Heart left ventricle (tissue), 16 donors: Measurements from ENCODE around the gene GPATCH3. TPM values are rescaled to one million over a fixed set of nuclear protein-coding genes. Genes with fewer than 3 reads are reported as not detected.

Source experiments
- ATAC-seq, 4 donors: fragments of 200-7000 bp; cut with Tn5 transposase; one replicate each; pipeline ENCODE4 v1.9.1; 2020 to 2022; ENCODE audit warnings: moderate library complexity in 4 of 4, mild to moderate bottlenecking in 3 of 4, moderate number of reproducible peaks in 1 of 4
- DNase-seq, 5 donors: peaks; one replicate each; pipeline ENCODE4 v3.0.0-alpha.2; 2020
- H3K27ac ChIP-seq, 12 donors: fragments of 200-600 bp; sonication (generic) in 4 of 12; one replicate each; pipeline versions ENCODE4 v1.5.0 to v1.8.0; 2016 to 2022; ENCODE audit warnings: mild to moderate bottlenecking in 2 of 12
- H3K27me3 ChIP-seq, 9 donors: fragments of 200-600 bp; sonication (generic) in 2 of 9; one replicate each; pipeline versions ENCODE4 v1.5.1 to v1.8.0; 2016 to 2022; ENCODE audit warnings: mild to moderate bottlenecking in 3 of 9
- H3K36me3 ChIP-seq, 9 donors: fragments of 200-600 bp; sonication (generic) in 2 of 9; one replicate each; pipeline versions ENCODE4 v1.5.0 to v1.8.0; 2018 to 2022; ENCODE audit warnings: mild to moderate bottlenecking in 2 of 9
- H3K4me1 ChIP-seq, 12 donors: fragments of 200-600 bp; sonication (generic) in 4 of 12; one replicate each; pipeline versions ENCODE4 v1.5.0 to v1.8.0; 2016 to 2022; ENCODE audit warnings: mild to moderate bottlenecking in 3 of 12
- H3K4me3 ChIP-seq, 12 donors: fragments of 200-600 bp; sonication (generic) in 4 of 12; one replicate each; pipeline versions ENCODE4 v1.5.0 to v1.8.0; 2017 to 2022; ENCODE audit warnings: mild to moderate bottlenecking in 9 of 12, moderate library complexity in 4 of 12
- H3K9me3 ChIP-seq, 12 donors: fragments of 200-600 bp; sonication (generic) in 4 of 12; one replicate each; pipeline versions ENCODE4 v1.5.0 to v1.8.0; 2016 to 2022; ENCODE audit warnings: mild to moderate bottlenecking in 1 of 12
- POLR2A ChIP-seq, 2 donors: fragments of 450-650 bp; IDR thresholded peaks; one replicate each; pipeline ENCODE4 v1.6.1; 2017; ENCODE audit warnings: antibody characterized with exemption in 2 of 2, mild to moderate bottlenecking in 2 of 2, moderate library complexity in 2 of 2
- WGBS, 4 donors: extraction: QIAGEN DNeasy Blood & Tissue Kit in 2 of 4; methylation state at CpG; one replicate each; pipeline versions ENCODE4 v1.1.5 to v1.1.7; 2013 to 2018; 5-methylcytosine and 5-hydroxymethylcytosine counted together
- intact Hi-C, 10 donors: fragments of 100-400 bp; cut with DNase I; formaldehyde crosslinking; loops; one replicate each; pipeline versions ENCODE4 v1.11.1 to v1.14.2; 2022
- polyA plus RNA-seq, 2 donors: library from polyadenylated mRNA; stranded (reverse); fragments of 200-250 nt; gene quantifications; one replicate each; pipeline ENCODE4 v1.2.3, GENCODE V29; 2013
- total RNA-seq, 9 donors: library from RNA; depleted of rRNA in 2 of 9; stranded (reverse); fragments of >200 nt in 2 of 9; fragmentation: NEBNext Ultra II Directional in 3 of 9; extraction: Animal tissue kit (Norgen Biotek cat#: 25700) in 3 of 9; gene quantifications; one replicate each; pipeline versions ENCODE4 v1.1.0 to v1.2.4, GENCODE V29; 2016 to 2023
- TF ChIP-seq, protein P1 (sequence below), 12 donors: fragments of 200-600 bp; sonication (generic) in 4 of 12; IDR thresholded peaks; one replicate each; pipeline versions ENCODE4 v1.5.0 to v1.8.0; 2018 to 2022; ENCODE audit warnings: antibody characterized with exemption in 12 of 12, mild to moderate bottlenecking in 5 of 12
- donor health status: ischemic (EF 13 %, LVEDD 7.1; RV severe dilation, severe dysfunction).
- donor health status: healthy with polysubstance abuse.
- donor health status: DM: no; HTN: yes; CAD: no.
- donor health status: DM: no; HTN: no; CAD: no.
- donor health status: ischemic (EF 25% LVEDD 6.9; RV normal size, moderate dysfunction).
- donor health status: ischemic (EF 25% LVEDD 5.7; RV mildly dilated, moderate dysfunction).
- donor health status: healthy.
- donor health status: DM: yes; HTN: yes; CAD: no.
- donor health status: ischemic (EF 35%, LVEDD 5.7; RV mildly dilated, moderate dysfunction).
- donor health status: nonischemic (EF 11% LVEDD 7.7; RV severe dilation, severe dysfunction).
- donor health status: DM: yes; HTN: yes; CAD: no.
- donor health status: PGD.
- donor health status: ischemic (EF 29% LVEDD 5.4; RV normal size, mild dysfunction).
- donor health status: nonischemic (EF 23%, LVEDD 6.1; RV moderate dilation, normal function).

GPATCH3 gene
- total and polyA plus RNA-seq, 11 donors, result 6.0 to 14.9 (median 9.0) TPM

DNA sequence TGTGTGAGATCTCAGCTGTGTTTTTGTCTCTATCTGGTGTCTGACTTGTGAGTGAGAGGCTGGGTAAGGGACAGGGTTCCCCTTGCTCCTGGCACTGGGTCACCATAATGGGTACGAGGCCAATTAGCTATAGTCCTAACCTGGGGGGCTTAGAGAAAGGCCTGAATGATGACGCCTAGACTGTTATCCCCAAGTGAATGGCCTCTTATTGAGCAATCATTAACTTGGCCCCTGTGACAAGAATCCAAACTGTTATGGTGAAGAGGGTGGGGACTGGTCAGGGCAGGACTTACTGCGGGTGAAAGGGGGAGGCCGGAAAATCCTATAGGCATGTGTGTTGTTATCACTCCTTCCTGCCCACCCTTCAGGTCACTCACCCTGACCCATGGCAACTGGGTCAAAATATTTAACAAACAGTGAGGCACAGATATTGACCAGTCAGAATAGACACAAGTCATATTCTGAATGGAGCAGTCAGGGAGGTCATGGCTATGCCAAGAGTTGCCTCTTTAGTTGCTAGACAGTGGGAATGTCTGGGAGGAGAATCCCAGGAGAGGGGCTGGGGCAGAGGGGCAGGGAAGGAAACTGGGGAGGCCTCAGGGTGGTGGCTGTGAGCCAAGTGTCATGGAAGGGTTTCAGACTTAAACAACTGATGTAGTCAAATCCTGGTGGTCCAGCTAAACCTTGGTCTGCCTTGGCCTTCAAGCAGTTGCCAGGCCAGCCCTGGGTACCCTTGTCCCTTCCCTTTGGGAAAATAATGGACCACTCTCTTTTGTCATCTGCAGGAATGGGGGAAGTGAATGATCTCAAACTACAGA is 10.3 kb upstream of the GPATCH3 start:
- TF ChIP-seq, protein P1, sequence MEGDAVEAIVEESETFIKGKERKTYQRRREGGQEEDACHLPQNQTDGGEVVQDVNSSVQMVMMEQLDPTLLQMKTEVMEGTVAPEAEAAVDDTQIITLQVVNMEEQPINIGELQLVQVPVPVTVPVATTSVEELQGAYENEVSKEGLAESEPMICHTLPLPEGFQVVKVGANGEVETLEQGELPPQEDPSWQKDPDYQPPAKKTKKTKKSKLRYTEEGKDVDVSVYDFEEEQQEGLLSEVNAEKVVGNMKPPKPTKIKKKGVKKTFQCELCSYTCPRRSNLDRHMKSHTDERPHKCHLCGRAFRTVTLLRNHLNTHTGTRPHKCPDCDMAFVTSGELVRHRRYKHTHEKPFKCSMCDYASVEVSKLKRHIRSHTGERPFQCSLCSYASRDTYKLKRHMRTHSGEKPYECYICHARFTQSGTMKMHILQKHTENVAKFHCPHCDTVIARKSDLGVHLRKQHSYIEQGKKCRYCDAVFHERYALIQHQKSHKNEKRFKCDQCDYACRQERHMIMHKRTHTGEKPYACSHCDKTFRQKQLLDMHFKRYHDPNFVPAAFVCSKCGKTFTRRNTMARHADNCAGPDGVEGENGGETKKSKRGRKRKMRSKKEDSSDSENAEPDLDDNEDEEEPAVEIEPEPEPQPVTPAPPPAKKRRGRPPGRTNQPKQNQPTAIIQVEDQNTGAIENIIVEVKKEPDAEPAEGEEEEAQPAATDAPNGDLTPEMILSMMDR (IDR thresholded peaks at IDR 0.05), result no peak
- TF ChIP-seq POLR2A (IDR thresholded peaks at IDR 0.05), result no peak
- Histone ChIP-seq H3K36me3 (peaks cover 0 to 4% (median 0%) of the 10 kb centered on the region in 9 donors), H3K9me3 (no peaks in the 10 kb centered on the region), H3K27me3 (no peaks in the 10 kb centered on the region), H3K4me3 (no peak overlapping the region), H3K4me1 (peaks cover 0 to 31% (median 3%) of the 10 kb centered on the region in 12 donors), H3K27ac (no peak overlapping the region)
- DNase-seq (no peak), ATAC-seq (no peak)
- WGBS, 4 donors, result 70 to 89% (median 74%) methylated on average over 4 of the region's 4 CpGs
- intact Hi-C loops, result no loop called here

DNA sequence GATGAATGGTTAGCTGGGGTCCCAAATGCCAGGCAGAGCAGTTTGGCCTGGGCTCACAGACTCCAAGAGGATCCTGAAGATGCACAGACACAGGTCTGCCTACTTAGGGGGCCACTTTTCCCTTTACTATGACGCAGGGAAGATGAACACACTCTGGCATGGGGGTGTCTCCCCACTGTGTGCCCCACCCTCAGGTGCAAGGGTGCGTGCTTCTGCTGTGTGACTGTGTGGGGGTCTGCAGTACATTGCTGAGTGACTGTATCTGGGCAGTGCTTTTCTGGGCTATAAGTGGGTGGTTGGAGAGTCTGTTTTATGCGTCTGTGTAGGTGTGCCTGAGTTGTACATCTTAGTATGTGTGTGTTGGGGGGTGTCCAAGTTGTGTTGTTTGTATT is 9.7 kb upstream of the GPATCH3 start:
- Histone ChIP-seq H3K27me3 (no peaks in the 10 kb centered on the region), H3K4me1 (peaks cover 0 to 25% (median 2%) of the 10 kb centered on the region in 12 donors), H3K4me3 (no peak overlapping the region), H3K36me3 (peaks cover 0 to 4% (median 0%) of the 10 kb centered on the region in 9 donors), H3K9me3 (no peaks in the 10 kb centered on the region), H3K27ac (no peak overlapping the region)
- ATAC-seq (no peak), DNase-seq (no peak)
- intact Hi-C loops, result no loop called here
- TF ChIP-seq POLR2A (IDR thresholded peaks at IDR 0.05), result no peak
- TF ChIP-seq, protein P1 (IDR thresholded peaks at IDR 0.05), result no peak
- 60 to 94% (median 77%) methylated on average over 3 of the region's 3 CpGs for WGBS, 4 donors

DNA sequence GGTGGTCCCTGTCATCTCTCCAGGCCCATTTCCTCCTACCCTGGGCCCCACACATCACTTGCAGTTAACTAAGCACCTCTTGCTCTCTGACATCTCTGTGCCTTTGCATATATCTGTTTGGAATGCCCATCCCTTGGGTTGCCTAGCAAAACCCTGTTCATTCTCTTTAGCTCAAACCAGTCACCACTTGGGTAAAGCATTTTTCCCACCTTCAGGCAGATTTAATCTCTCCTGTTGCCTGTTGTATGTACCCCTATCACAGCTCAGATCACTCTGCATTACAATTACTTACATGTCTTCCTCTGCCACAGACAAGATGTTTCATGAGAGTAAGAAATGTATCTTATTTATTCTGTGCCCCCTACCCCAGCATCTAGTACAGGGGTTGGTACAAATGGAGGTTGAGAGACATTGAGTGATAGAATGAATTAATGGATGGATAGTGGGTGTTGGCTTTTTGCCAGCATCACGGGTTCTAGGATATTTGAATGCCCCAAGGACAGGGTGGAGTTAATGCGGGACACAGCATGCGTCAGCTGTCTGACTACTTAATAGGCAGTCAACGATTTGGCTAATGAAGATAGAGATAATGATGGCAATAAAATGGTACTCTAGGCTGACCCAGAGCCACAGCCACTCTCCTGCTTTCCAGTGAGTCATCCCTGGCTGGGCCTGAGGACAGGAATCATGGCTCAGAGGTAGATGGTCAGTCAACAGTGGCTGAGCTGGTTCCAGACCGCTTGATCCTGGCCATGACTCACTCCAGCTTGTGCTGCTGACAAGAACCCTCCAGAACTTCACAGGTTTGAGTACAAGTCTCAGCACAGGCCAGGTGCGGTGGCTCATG is 7.0 kb upstream of the GPATCH3 start:
- H3K27me3 ChIP-seq, result no peaks in the 10 kb centered on the region
- H3K4me1 ChIP-seq, result peaks cover 0 to 11% (median 0%) of the 10 kb centered on the region in 12 donors
- intact Hi-C loops, result no loop called here
- H3K27ac ChIP-seq, result no peak overlapping the region
- no peak for TF ChIP-seq POLR2A (IDR thresholded peaks at IDR 0.05)
- TF ChIP-seq, protein P1 (IDR thresholded peaks at IDR 0.05), result no peak
- ATAC-seq, result no peak
- H3K9me3 ChIP-seq, result no peaks in the 10 kb centered on the region
- DNase-seq, result no peak
- no peak overlapping the region for H3K4me3 ChIP-seq
- whole genome bisulfite sequencing, 4 donors, result 62 to 68% (median 64%) methylated on average over 6 of the region's 6 CpGs
- H3K36me3 ChIP-seq, result peaks cover 0 to 4% (median 0%) of the 10 kb centered on the region in 9 donors
